Esophagus mucosa (tissue), 1 donor: ENCODE data around the gene SMYD3. TPM values are rescaled to one million over a fixed set of nuclear protein-coding genes. Genes with fewer than 3 reads are reported as not detected.

Experiments
- ATAC-seq: fragments of 200-7000 bp; cut with Tn5 transposase; one replicate; pipeline ENCODE4 v1.9.1; 2020
- total RNA-seq: library from RNA; stranded (reverse); gene quantifications from one replicate; pipeline ENCODE4 v1.2.4, GENCODE V29; 2023
- donor health status: DM: yes; HTN: yes; CAD: no.

SMYD3 gene
- total RNA-seq, 1 donor from 2014 or later: 6.9 TPM

- no peak for ATAC-seq
These were observed 204.3 kb downstream of the SMYD3 start for GRCh38 chr1:246302711-246303317.

DNA sequence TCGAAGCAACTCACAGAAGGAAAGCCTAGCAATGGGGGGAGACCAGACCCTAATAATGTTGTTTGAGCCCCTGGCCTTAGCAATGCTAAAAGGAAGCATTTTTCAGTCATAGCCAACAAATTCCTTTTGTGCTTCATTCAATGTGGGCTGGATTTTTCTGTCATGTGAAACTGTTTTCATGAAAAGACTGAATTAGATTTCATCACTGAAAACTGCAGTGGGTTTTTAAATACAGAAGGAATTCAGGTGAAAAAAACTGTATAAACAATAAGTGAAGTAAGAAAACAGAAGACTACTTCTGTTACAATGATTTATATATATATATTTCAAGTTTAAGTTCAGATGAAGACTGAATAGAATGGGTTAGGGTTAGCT lies 204.8 kb downstream of the SMYD3 start:
- no peak for ATAC-seq

GRCh38 chr1:246301553-246302250 lies 205.4 kb downstream of the SMYD3 start:
- ATAC-seq: no peak

DNA sequence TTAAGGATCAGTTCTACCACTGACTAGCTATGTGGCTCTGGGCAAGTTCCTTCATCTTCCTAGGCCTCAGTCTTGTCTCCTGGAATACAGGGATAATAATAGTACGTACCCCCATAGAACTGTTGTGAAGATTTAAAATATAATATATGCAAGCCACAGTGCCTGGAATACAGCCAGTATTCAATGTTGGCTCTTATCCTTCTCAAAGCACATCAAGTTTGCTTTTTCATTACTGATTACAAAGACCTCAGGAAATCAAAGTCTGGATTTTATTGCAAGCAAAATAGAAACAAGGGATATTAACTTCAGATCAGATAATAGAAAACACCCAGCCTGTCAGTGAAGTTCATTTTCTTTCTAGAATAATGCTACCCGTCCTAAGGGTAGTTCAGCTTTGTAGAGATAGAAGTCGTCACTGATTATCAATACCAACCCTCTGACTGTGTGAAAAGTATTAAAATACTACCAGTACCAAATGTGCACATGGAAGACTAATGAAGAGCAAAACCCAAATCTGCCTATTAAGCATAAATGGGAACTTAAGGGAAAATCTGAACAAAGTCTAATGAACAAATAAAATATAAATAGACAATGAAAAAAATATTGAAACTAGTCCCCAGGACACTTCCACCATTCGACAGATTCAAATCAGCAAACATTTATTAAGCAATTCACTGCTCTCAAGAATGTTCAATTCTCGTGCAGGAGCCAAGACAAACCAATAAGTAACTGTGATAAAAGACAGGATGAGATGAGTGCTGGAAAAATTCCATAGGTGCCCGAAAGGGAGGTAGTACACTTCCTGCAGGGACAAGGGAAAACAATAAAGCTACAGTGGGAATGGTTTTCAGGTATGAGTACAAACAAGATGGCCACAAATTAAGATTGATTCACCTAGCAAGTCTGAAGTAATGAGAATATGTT lies 206.2 kb downstream of the SMYD3 start:
- no peak for ATAC-seq

DNA sequence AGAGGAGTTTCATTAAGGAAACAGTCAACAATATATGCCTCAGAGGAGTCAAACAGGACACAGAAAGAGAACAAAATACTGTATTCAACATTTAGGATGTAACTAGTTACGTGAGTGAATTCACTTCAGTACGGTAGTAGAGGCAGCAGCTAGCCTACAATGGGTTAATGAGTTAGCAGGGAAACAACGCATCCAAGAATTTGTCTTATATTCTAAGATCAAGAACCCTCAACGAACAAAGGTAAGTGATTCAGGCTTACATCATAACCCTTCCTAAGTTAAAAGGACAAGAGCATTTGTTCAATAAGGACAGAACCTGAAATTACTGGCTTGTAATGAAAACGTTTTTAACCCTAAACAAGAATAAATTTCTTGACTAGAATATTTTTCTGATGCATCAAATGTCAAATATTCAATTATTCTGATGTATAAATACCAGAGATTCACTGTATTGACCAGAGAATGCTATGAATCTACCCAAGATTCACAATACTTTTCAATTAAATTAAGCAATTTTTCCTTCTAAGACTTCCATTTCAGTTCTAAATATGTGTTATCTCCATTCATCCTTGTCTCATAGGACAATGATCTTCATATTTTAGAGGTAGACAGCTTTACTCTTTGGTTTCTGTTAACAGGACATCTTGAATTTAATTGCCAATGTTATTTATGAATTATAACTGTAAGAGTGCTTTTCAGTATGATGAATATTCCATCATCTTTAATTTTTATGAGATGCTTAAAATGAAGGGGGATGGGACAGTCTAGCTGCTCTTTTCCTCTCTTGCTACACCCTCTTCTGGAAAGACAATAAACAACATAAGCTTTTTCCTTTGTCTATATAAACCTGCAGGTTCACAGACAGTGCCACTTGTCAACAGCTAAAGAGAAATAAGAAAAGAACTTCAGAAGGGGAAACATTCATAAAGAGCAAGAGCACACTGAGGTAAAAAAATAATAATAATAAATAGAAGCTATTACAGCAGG lies 209.5 kb downstream of the SMYD3 start:
- no peak for ATAC-seq

DNA sequence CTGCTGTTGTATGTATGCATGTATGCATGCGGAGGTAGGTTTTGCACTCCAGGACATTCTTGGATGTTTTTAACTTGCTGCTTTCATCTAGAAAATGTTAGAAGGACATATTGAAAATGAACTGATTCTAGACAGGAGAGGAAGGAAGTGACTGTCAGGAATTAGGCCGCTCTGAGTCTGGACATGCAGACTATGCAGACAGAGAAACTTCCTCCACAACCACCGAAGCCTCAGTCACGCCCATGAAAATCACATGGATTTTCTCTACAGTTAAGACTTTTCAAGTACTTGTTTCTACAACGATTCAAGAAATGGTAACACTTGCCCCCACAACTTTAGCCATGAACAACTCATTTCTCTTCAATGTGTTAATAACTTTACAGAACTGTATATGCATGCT lies 211.1 kb downstream of the SMYD3 start:
- ATAC-seq: no peak

DNA sequence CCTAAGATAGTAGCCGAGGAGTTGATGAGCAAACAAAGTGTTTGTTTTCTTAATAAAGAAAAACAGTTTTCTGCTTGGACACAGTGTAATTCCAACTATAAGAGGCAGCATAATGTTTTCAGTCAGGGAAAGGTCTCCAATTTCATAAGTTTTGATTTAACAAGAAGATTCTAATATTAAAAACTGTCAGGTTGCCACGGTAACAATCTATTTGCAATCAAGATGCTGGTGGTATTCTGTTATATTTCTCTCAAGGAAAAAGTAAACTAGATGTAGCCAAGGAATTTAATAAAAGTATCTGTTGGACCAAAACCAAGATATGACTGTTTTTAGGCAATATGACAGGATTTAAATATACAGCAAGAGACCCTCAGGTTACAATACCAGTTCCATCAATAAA lies 211.7 kb downstream of the SMYD3 start:
- no peak for ATAC-seq

DNA sequence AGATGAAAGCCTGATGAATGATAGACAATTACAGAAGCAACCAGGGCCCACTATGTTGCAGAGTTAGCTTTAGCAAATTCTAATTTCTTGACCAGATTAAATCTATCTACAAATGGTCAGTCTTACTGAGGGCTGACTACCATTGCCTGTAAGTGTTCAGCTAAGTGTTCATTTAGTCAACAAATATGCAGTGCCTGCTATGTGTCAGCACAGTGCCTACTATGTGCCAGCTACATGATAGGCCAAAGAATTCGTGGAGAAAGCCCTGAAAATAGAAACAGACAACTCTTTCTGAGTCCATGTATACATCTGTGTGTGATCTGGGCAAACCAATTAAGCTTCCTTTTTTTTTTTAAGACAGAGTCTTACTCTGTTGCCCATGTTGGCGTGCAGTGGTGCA lies 212.8 kb downstream of the SMYD3 start:
- ATAC-seq: no peak

GRCh38 chr1:246293366-246294121 lies 213.5 kb downstream of the SMYD3 start:
- ATAC-seq: no peak

GRCh38 chr1:246292571-246292970 lies 214.5 kb downstream of the SMYD3 start:
- no peak for ATAC-seq

GRCh38 chr1:246291127-246291526 lies 216.0 kb downstream of the SMYD3 start:
- no peak for ATAC-seq

- no peak for ATAC-seq
These were observed 223.2 kb downstream of the SMYD3 start for GRCh38 chr1:246283771-246284410.

DNA sequence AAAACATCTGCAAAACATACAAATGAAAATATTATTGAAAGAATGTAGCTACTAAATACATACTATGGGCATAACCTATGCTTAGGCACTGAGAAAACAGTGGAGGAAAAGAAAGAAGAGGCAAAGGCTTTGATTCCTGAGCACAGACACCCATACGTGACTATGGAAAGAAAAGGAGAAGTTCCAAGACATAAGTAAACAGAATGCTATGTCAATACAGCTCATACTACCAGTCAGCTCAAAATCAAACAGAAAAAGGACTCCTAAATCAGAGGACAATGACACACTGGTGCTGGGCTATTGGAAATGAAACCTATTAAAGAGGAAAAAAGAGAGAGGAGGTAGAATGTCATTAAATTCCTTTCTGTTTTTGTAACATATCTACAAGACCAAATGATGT lies 225.4 kb downstream of the SMYD3 start:
- no peak for ATAC-seq

GRCh38 chr1:246281195-246281594 lies 225.9 kb downstream of the SMYD3 start:
- no peak for ATAC-seq

DNA sequence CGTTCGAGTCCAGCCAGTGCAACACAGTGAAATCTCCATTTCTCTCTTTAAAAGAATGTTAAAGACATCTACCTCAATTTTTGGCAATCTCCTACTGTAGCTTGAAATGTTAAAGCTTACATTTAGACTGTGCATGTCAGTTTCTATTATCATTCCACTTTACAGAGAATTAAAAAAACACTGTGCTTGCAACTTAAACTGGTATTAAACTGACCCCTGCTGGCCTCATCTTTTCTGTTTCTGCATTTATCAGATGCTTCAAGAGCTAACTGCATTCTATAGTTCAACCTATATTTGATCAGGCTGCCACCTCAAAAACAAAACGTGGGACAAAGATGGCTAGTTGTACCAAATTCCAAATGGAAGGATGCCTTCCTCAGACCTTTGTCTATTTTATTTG lies 226.5 kb downstream of the SMYD3 start:
- ATAC-seq: no peak

DNA sequence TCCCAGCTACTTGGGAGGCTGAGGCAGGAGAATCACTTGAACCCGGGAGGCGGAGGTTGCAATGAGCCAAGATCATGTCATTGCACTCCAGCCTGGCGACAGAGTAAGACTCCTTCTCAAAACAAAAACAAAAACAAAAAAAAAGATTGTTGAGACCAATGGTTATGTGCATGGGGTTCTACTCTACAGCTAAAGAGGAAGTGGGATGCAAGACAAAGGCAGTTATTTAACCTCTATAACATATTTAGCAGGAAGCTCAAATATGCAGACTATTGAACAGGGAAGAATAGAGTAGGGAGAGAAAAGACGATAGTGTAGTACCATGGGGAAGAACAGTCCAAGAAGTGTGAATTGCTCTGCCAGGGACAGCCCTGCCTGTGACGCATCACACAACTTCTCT lies 227.7 kb downstream of the SMYD3 start:
- ATAC-seq: no peak

- ATAC-seq: no peak
These were observed 228.7 kb downstream of the SMYD3 start for GRCh38 chr1:246278371-246278770.

- no peak for ATAC-seq
These were observed 232.0 kb downstream of the SMYD3 start for GRCh38 chr1:246275036-246275435.

- no peak for ATAC-seq
These were observed 232.9 kb downstream of the SMYD3 start for GRCh38 chr1:246274186-246274585.

- ATAC-seq: no peak
These were observed 235.6 kb downstream of the SMYD3 start for GRCh38 chr1:246271516-246271915.

DNA sequence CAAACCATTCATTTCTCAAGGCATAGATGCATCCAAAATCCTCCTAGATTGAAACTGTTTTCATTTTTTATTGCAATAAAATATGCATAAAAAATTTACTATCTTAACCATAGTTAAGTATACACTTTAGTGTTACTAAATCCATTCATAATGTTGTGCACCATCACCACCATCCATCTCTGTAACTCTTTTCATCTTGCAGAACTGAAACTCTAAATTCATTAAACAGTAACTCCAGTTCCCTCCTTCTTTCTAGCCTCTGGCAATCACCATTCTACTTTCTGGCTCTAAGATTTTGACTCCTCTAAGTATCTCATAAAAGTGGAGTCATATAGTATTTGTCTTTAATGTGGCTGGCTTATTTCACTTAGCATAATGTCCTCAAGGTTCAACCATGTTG lies 236.8 kb downstream of the SMYD3 start:
- no peak for ATAC-seq
